ENCODE measurements around the gene FRAS1. TPM values are rescaled to one million over a fixed set of nuclear protein-coding genes. Genes with fewer than 3 reads are reported as not detected.

Gene FRAS1
- total RNA-seq, 1 experiment from 2014 or later: 0.02 TPM

GRCh38 chr4:78363031-78363570 is 306.0 kb downstream of the FRAS1 start:
- no peak for DNase-seq (ENCODE audit: low read depth)

GRCh38 chr4:78369679-78370078 is 312.6 kb downstream of the FRAS1 start:
- DNase-seq (ENCODE audit: low read depth): no peak

DNA sequence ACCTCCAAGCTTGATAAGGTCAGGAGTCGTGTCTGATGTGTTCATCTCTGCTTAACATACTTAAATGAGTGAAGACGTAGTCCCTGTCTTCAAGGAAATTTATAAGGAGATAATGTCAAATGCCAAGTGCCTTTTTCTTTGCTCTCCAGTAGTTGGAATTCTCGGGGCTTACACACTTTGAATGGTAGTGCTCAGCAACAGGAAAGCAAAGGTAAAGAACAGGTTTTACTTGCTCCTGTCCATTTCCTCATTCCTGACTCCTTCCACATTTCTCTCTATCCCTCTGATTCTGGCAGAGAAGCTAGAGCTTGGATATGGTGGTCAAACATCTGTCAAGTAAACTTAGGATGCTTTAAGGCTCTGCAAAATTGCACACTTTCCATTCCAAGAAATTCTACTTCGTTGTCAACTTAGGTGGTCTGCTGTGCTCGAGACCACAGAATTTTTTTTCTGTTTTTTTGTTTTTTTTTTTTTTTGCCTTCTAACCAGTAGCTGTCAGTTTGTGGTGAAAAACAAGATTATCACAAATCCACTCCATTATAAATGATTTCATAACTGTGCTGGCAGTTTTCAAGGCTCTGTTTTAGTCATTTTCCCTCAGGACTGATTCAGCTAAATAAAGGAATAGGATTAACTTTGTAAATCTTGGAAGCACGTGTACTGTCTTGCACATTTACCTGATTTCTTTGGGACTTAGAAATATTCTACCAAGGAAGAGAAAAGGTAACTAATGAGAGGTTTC is 313.7 kb downstream of the FRAS1 start:
- no peak for DNase-seq (ENCODE audit: low read depth)

GRCh38 chr4:78372355-78372988 is 315.3 kb downstream of the FRAS1 start:
- no peak for DNase-seq (ENCODE audit: low read depth)

- no peak for DNase-seq (ENCODE audit: low read depth)
These were observed 320.4 kb downstream of the FRAS1 start for GRCh38 chr4:78377555-78377954.

GRCh38 chr4:78379040-78379439 is 321.9 kb downstream of the FRAS1 start:
- no peak for DNase-seq (ENCODE audit: low read depth)

GRCh38 chr4:78379991-78380729 is 323.0 kb downstream of the FRAS1 start:
- DNase-seq (ENCODE audit: low read depth): no peak

GRCh38 chr4:78386679-78387078 is 329.6 kb downstream of the FRAS1 start:
- no peak for DNase-seq (ENCODE audit: low read depth)

DNA sequence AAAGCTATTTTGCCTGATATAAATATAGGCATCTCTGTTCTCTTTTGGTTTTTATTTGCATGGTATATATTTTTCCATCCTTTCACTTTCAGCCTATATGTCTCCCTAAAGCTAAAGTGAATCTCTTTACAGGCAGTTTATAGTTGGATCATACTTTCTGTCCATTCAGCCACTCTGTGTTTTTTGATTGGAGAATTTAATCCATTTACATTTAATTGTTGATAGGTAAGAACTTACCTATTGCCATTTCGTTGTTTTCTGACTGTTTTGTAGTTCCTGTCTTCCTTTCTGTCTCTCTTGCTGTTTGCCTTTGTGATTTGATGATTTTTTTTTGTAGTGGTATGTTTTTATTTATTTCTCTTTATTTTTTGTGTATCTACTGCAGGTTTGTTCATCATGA is 338.5 kb downstream of the FRAS1 start:
- DNase-seq (ENCODE audit: low read depth): no peak

DNA sequence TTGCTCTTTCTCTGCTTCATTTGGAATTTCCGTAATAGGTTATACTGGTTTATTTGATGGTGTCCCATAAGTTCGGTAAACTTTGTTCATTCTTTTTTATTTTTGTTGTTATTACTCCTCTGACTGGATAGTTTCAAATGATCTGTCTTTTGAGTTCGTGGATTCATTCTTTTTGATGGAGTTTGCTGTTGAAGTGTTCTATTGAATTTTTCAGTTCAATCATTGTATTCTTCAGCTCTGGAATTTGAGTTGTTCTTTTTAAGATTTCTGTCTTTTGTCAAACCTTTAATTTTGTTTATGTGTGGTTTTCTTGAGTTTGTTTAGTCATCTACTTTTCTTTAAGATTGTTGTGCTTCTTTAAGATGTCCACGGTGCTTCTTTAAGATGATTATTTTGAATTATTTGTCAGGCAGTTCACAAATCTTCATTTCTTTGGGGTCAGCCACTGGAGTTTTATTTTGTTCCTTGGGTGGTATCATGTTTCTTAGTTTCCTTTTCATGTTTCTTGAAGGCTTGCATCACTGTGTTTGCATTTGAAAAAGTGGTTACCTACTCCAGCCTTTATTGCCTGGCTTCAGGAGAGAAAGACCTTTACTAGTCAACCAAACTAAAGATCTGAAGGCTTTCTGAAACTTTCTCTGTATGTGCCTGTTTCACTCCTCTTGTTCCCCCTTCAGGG is 339.6 kb downstream of the FRAS1 start:
- DNase-seq (ENCODE audit: low read depth): no peak

GRCh38 chr4:78397292-78397630 is 340.1 kb downstream of the FRAS1 start:
- no peak for DNase-seq (ENCODE audit: low read depth)

DNA sequence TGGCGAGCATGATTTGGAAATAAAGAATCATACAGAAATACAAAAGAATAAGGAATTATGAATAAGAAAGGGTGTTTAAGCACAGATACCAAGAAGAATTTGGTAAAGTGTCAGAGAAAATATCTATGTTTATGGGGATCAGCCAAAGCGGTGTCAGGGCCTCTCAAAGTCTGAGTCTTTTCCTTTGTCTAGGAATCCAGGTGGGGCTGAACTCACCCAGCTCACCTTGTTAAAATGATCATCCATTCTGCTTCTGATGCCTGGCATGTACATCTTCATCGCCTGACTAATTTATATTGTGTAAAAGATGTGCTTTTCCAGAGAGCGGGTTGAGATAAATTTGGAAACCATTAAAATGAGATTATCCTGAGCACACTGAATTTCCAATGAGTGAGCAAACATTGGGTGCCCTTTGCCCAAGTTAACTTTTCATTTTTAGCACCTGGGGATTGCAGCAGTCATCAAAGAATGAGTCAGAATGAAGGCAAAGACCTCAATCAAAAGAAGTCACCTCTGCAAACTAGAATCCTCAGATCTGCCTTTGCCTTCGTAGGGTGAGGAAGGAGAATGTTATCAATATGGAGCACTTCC is 352.6 kb downstream of the FRAS1 start:
- DNase-seq (ENCODE audit: low read depth): no peak

GRCh38 chr4:78410225-78410624 is 353.1 kb downstream of the FRAS1 start:
- DNase-seq (ENCODE audit: low read depth): no peak

DNA sequence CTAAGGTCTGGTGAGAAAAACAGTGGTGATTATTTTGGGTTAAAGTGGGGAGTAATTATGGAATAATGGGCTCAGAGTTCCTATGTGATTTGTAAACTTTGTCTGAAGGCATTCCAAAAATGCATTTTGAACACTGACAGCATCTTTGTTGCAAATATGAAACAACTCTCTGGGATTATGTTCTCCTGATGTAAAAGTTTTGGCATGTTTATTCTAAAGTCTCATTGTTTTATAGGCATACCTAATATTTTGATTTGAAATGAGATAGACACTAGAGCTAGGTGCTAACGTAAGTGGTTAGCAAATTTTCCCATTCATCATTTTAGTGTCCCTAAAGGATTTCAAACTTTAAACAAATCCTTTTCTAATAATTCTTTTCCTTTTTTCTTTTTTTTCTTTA is 353.6 kb downstream of the FRAS1 start:
- DNase-seq (ENCODE audit: low read depth): no peak

DNA sequence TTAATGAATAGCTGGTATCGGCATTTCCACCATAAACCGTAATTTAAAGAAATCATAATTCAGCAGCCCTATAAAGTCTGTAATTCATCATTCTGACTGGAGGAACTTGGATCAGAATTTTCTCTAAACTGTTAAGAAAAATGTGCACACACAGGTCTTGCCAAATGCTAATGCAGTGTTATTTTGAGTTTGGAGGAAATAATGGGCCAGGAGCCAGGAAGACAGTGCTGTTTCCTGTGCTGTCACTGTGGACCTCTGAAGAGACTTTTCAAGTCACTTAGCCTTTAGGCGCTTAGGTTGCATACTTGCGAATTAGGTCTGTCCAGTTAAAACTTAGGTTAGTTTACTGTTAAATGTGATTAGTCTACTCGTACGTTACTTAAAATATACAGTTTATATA is 357.0 kb downstream of the FRAS1 start:
- no peak for DNase-seq (ENCODE audit: low read depth)

GRCh38 chr4:78417603-78418002 is 360.5 kb downstream of the FRAS1 start:
- no peak for DNase-seq (ENCODE audit: low read depth)

DNA sequence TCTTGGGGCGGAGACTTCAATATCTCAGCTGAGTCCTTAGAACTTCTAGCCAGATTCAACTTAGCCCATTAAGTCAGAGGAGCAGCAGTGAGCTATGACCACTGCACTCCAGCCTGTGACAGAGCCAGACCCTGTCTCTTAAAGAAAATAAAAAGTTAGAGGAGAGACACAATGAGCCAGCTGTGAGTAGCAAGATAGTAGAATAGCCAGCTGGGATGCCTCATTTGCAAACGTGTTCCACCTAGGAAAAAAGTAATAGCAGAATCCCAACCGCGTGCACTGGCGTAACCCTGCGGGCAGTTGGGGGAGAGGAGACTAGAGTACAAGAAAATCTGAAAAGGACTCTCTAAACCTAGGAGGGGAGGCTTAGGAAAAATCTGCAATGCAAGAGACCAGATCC is 361.3 kb downstream of the FRAS1 start:
- DNase-seq (ENCODE audit: low read depth): no peak

GRCh38 chr4:78423790-78424189 is 366.7 kb downstream of the FRAS1 start:
- DNase-seq (ENCODE audit: low read depth): no peak

DNA sequence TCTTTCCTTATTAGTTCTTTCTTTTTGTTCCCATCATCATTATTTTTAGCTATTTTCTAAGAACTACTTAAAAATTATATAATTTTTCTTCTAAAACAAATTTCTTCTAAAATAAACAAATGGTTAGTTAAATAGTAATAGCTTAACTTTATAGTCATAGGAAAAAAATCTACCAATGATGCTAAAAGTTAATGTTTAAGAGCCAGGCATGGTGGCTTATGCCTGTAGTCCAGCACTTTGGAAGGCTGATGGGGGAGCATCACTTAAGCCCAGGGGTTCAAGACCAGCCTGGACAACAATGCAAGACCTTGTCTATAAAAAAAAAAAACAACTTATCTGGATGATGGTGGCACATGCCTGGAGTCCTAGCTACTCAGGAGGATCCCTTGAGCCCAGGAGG is 367.3 kb downstream of the FRAS1 start:
- DNase-seq (ENCODE audit: low read depth): no peak

- no peak for DNase-seq (ENCODE audit: low read depth)
These were observed 369.8 kb downstream of the FRAS1 start for GRCh38 chr4:78426972-78427371.

- no peak for DNase-seq (ENCODE audit: low read depth)
These were observed 371.9 kb downstream of the FRAS1 start for GRCh38 chr4:78428996-78429395.

DNA sequence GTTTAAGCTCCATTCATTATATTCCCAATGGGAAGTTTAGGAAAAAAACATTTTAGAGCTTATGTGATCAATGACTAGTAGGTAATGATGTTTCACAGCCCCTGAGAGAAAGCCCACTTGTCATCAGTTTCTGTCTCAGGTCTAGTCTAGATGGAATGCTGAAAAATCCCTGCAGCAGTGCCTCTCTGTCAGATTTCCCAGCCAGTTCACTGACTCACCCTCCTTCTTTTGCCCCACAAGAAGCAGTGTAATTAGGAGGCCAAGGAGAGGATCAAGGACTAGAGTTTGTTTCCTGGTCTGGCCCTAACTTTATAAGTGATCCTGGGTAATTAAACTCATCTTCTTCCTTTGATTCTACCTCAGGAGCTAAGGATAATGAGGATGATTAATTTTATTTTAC is 375.8 kb downstream of the FRAS1 start:
- peak; percentile 1 for DNase-seq (ENCODE audit: low read depth)

Data from M059J (cell line).